Thoracic aorta endothelial cell (primary cell): ENCODE data around the gene METTL16. TPM values are rescaled to one million over a fixed set of nuclear protein-coding genes. Genes with fewer than 3 reads are reported as not detected.

Source experiments
- small RNA-seq: library from RNA; depleted of rRNA; stranded (forward); fragments of <200 nt; gene quantifications from one replicate; pipeline ENCODE3, GENCODE V24; 2012
- total RNA-seq: library from RNA; depleted of rRNA; stranded (reverse); fragments of >200 nt; gene quantifications from 2 replicates; pipeline ENCODE4 v1.2.3, GENCODE V29; 2012

Gene METTL16, protein sequence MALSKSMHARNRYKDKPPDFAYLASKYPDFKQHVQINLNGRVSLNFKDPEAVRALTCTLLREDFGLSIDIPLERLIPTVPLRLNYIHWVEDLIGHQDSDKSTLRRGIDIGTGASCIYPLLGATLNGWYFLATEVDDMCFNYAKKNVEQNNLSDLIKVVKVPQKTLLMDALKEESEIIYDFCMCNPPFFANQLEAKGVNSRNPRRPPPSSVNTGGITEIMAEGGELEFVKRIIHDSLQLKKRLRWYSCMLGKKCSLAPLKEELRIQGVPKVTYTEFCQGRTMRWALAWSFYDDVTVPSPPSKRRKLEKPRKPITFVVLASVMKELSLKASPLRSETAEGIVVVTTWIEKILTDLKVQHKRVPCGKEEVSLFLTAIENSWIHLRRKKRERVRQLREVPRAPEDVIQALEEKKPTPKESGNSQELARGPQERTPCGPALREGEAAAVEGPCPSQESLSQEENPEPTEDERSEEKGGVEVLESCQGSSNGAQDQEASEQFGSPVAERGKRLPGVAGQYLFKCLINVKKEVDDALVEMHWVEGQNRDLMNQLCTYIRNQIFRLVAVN
- total RNA-seq: 27.7 TPM in 2 replicates

DNA sequence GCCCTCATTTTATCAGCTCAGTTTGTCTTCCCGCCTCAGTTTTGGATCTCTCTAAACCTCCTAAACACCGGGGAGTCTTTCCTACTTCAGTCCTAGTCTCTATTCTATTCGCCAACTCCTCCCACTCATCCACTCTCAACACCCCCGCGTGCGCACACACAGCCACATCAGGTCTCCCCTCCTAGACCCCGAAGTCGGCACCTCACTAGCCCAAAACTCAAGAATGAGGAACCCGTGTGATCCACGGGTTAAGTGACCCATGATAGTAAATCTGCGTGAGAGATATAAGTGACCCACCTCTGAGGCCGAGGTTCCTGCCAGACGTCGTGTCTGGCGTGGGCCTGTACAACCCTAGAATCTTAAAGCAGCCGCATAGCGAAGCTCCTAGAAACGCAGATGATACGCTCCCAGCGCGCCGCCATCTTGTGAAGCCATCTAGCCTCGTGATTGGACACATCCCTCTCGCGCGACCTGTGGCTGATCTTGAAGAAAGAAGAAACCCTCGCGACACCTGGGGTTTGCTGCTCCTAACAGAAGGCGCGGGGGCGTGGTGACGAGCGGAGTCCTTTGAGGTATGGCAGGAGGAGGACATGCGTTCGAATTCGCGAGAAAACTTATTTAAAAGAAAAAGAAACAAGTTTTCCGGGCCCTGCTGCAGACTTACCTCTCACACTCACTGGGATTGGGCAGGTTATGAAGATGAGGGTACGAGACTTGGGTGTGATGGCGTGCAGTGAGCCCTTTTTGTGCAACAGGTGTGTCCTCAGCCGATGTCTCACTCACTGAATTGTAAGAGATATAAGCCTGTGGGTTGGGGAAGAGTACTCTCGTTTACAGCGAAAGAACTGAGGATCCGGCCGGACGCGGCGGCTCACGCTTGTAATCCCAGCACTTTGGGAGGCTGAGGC is at the start of gene METTL16:
TSS of gene METTL16 (minus strand) at position 427 of the 908 bp plus-strand sequence. CDS start 9,557 bp downstream, outside the sequence.

DNA sequence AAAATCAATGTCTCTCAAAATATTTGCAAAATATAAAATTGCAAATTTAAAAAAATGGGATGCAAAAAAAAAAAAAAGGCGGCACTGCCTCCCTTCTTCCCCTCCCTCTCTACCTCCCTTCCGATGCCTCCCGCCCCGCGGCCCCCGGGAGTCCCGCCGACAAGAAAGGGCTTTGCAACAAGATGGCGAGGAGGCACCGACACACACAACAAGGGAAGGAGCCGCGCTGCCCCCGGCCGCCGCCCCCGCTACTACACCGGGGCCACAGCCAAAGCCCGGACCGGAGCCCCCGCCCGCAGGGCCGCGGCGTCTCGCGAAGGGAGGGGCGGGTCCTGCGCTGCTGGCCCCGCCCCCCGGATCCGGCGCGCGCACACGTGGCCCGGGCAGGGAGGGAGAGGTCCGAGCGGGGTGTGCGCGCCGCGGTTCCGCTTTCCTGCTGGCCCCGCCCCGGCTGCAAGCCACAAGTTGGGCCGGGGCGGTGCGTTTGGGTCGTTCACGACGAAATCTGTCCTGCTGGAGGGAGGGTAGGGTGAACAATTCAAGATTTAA is 110.7 kb downstream of the METTL16 start, which contains the start of gene MNT:
TSS of gene MNT (minus strand) at position 184 of the 549 bp plus-strand sequence. CDS start 348 bp downstream, outside the sequence.

Small RNAs within 50 kb of the gene (small RNA-seq; reads per million reads assigned to genes)
- gene AC006435.3: not detected
- gene AC006435.4: not detected
- gene AC006435.5: not detected

Other genes starting within 250 kb of the METTL16 start
- gene SMG6, start 208.1 kb downstream of the METTL16 start, total RNA-seq: 26.0 and 28.2 TPM in 2 replicates
- 15.7 and 17.4 TPM in 2 replicates for gene SRR, start 207.9 kb downstream of the METTL16 start, total RNA-seq
- 66.4 TPM in 2 replicates for gene TSR1, start 175.4 kb downstream of the METTL16 start, total RNA-seq
- gene SGSM2, start 174.4 kb downstream of the METTL16 start, total RNA-seq: 25.4 and 35.8 TPM in 2 replicates
- gene MNT, start 110.8 kb downstream of the METTL16 start, total RNA-seq: 7.3 and 8.6 TPM in 2 replicates
- gene PAFAH1B1, start 81.8 kb upstream of the METTL16 start, total RNA-seq: 167 and 191 TPM in 2 replicates
- gene CLUH, start 199.9 kb upstream of the METTL16 start, total RNA-seq: 72.2 and 78.3 TPM in 2 replicates
- under 0.01 TPM in 1 of 2 replicates, not detected in the other for gene CCDC92B, start 237.8 kb upstream of the METTL16 start, total RNA-seq